Hepatocyte (in vitro differentiated cells): ENCODE measurements around the gene COX8C.

Experiments used
- CTCF ChIP-seq: fragments of 200-600 bp; sonication (generic); IDR thresholded peaks from 2 replicates; pipeline ENCODE4 v1.5.1; 2016; ENCODE audit warnings: antibody characterized with exemption, mild to moderate bottlenecking; ENCODE audit not compliant: poor library complexity
- EZH2 ChIP-seq: fragments of 200-600 bp; sonication (generic); IDR thresholded peaks from 2 replicates; pipeline ENCODE4 v1.6.1; 2016; ENCODE audit warnings: antibody characterized with exemption, mild to moderate bottlenecking, borderline replicate concordance
- EZH2phosphoT487 ChIP-seq: fragments of 200-600 bp; sonication (generic); IDR thresholded peaks from one replicate; pipeline ENCODE4 v1.6.1; 2018; ENCODE audit warnings: antibody characterized with exemption, mild to moderate bottlenecking, low read depth, moderate library complexity; ENCODE audit not compliant: unreplicated experiment, severe bottlenecking

- TF ChIP-seq CTCF (no peak), EZH2phosphoT487 (no peak), EZH2 (no peak)
Observed at GRCh38 chr14:93320489-93320888, 26.5 kb upstream of the COX8C start.
